ENCODE measurements around the gene PHF21A. TPM values are rescaled to one million over a fixed set of nuclear protein-coding genes. Genes with fewer than 3 reads are reported as not detected.

The PHF21A gene
- total RNA-seq, 1 donor from 2014 or later: 49.6 TPM

DNA sequence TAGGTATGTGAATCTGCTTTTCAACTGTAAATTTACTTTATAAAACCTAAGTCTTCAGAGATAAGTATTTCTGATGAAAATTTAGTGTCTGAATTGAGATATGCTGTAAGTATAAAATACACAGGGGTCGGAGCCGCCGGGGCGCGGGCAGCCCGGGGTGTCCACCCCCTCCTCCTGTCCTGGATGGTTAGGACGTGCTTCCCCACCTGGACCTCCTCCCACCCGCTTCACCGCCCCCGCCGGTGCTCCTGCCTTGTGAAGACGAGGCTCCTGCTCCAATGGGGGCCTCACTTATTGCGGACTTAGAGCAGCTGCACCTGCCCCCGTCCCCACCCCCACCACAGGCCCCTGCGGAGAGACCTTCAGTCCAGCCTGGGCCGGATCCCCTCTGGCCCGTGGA lies 21.3 kb upstream of the PHF21A start:
- no peak for DNase-seq (ENCODE audit: low spot score)
- Histone ChIP-seq H3K9ac (no peak overlapping the region), H2AFZ (replicated peaks) (peak overlapping the region; percentile 64), H3K79me2 (ENCODE audit: low read depth) (no peaks in the 10 kb centered on the region), H3K36me3 (no peaks in the 10 kb centered on the region), H3K9me3 (ENCODE audit: low read depth) (no peaks in the 10 kb centered on the region), H3K27ac (no peak overlapping the region), H3K4me1 (peaks cover 3% of the 10 kb centered on the region), H3K4me3 (no peak overlapping the region), H4K20me1 (ENCODE audit: low read depth) (no peaks in the 10 kb centered on the region), H3F3A (ENCODE audit: low read depth) (no peaks in the 10 kb centered on the region), H3K4me2 (no peak overlapping the region), H3K27me3 (no peaks in the 10 kb centered on the region)
- Mint-ChIP-seq H3K36me3 (no peaks in the 10 kb centered on the region), H3K4me3 (no peak overlapping the region), H3K9me3 (no peaks in the 10 kb centered on the region), H3K27me3 (ENCODE audit: insufficient read depth, low read depth) (peaks cover 8% of the 10 kb centered on the region), H3K4me1 (no peaks in the 10 kb centered on the region), H3K27ac (no peak overlapping the region)
- no peak for TF ChIP-seq EZH2 (IDR thresholded peaks at IDR 0.05)
- no peak for TF ChIP-seq EZH2phosphoT487 (IDR thresholded peaks at IDR 0.05)
- TF ChIP-seq, protein P1, sequence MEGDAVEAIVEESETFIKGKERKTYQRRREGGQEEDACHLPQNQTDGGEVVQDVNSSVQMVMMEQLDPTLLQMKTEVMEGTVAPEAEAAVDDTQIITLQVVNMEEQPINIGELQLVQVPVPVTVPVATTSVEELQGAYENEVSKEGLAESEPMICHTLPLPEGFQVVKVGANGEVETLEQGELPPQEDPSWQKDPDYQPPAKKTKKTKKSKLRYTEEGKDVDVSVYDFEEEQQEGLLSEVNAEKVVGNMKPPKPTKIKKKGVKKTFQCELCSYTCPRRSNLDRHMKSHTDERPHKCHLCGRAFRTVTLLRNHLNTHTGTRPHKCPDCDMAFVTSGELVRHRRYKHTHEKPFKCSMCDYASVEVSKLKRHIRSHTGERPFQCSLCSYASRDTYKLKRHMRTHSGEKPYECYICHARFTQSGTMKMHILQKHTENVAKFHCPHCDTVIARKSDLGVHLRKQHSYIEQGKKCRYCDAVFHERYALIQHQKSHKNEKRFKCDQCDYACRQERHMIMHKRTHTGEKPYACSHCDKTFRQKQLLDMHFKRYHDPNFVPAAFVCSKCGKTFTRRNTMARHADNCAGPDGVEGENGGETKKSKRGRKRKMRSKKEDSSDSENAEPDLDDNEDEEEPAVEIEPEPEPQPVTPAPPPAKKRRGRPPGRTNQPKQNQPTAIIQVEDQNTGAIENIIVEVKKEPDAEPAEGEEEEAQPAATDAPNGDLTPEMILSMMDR (IDR thresholded peaks at IDR 0.05): no peak

DNA sequence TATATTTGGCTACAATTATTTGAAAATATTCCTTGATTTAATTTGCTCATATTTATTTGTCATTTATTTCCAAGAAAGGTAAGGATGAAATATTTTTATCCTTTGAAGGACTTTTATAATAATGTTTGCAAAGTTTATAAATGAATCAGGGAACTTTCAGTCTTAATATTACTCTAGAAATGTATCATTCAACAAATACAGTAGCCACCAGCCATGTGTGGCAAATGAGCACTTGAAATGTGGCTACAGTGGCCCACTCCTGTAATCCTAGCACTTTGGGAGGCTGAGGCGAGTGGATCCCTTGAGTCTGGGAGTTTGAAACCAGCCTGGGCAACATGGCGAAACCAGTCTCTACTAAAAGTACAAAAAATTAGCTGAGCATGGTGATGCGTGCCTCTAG lies 20.3 kb upstream of the PHF21A start:
- Histone ChIP-seq H3K27me3 (no peaks in the 10 kb centered on the region), H3K79me2 (ENCODE audit: low read depth) (no peaks in the 10 kb centered on the region), H3K9ac (no peak overlapping the region), H4K20me1 (ENCODE audit: low read depth) (no peaks in the 10 kb centered on the region), H3K4me1 (peaks cover 3% of the 10 kb centered on the region), H2AFZ (replicated peaks) (no peak overlapping the region), H3K4me2 (no peak overlapping the region), H3F3A (ENCODE audit: low read depth) (no peaks in the 10 kb centered on the region), H3K36me3 (no peaks in the 10 kb centered on the region), H3K9me3 (ENCODE audit: low read depth) (no peaks in the 10 kb centered on the region), H3K27ac (no peak overlapping the region), H3K4me3 (no peak overlapping the region)
- no peak for TF ChIP-seq EZH2 (IDR thresholded peaks at IDR 0.05)
- TF ChIP-seq EZH2phosphoT487 (IDR thresholded peaks at IDR 0.05): no peak
- TF ChIP-seq, protein P1 (IDR thresholded peaks at IDR 0.05): no peak
- DNase-seq (ENCODE audit: low spot score): no peak
- no peaks in the 10 kb centered on the region for H3K9me3 Mint-ChIP-seq
- H3K4me1 Mint-ChIP-seq: no peaks in the 10 kb centered on the region
- no peak overlapping the region for H3K27ac Mint-ChIP-seq
- H3K36me3 Mint-ChIP-seq: no peaks in the 10 kb centered on the region
- H3K4me3 Mint-ChIP-seq: no peak overlapping the region
- H3K27me3 Mint-ChIP-seq (ENCODE audit: insufficient read depth, low read depth): peaks cover 6% of the 10 kb centered on the region

DNA sequence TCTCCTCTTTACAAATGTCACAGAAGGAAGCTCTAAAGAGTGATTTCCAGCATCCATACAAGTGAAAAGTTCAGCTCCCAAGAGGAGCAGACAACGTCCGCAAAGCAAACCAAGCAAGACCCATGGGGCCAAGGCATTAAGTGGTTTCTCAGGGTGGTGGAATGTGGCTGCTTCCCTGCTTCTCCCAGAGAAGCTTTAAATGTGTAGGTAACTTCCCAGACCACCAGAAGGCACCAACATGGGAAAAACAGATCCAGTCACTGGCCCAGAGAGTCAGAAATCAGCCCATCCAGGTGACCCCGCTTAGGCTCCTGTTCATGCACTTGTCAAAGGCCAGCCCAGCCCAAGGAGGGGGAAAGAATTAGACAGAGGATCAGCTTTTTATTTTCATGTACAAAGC lies 13.3 kb upstream of the PHF21A start:
- Histone ChIP-seq H4K20me1 (ENCODE audit: low read depth) (no peaks in the 10 kb centered on the region), H3K4me1 (no peaks in the 10 kb centered on the region), H3K4me3 (no peak overlapping the region), H3K36me3 (no peaks in the 10 kb centered on the region), H3K79me2 (ENCODE audit: low read depth) (no peaks in the 10 kb centered on the region), H3K9ac (no peak overlapping the region), H3K27me3 (no peaks in the 10 kb centered on the region), H3K27ac (no peak overlapping the region), H2AFZ (replicated peaks) (peak overlapping the region; percentile 14), H3K9me3 (ENCODE audit: low read depth) (no peaks in the 10 kb centered on the region), H3K4me2 (no peak overlapping the region), H3F3A (ENCODE audit: low read depth) (peaks cover 16% of the 10 kb centered on the region)
- peak; percentile 46 for DNase-seq (ENCODE audit: low spot score)
- H3K4me3 Mint-ChIP-seq: no peak overlapping the region
- H3K27ac Mint-ChIP-seq: no peak overlapping the region
- TF ChIP-seq EZH2phosphoT487 (IDR thresholded peaks at IDR 0.05): no peak
- TF ChIP-seq EZH2 (IDR thresholded peaks at IDR 0.05): no peak
- TF ChIP-seq, protein P1 (IDR thresholded peaks at IDR 0.05): peak; percentile 21
- no peaks in the 10 kb centered on the region for H3K4me1 Mint-ChIP-seq
- peaks cover 10% of the 10 kb centered on the region for H3K27me3 Mint-ChIP-seq (ENCODE audit: insufficient read depth, low read depth)
- no peaks in the 10 kb centered on the region for H3K36me3 Mint-ChIP-seq
- no peaks in the 10 kb centered on the region for H3K9me3 Mint-ChIP-seq

Measured in neural progenitor cell (in vitro differentiated cells).